Stimulated activated CD8-positive, alpha-beta memory T cell treated with anti-CD3 and anti-CD28 coated beads, Interleukin-7, amount 100 ng/mL, for 48 hours (primary cell): ENCODE measurements around the gene MYO9A.

Source experiments
- DNase-seq, 2 donors: peaks; one replicate each; pipeline ENCODE4 v3.0.0-alpha.2; 2020; ENCODE audit warnings: low read depth in 1 of 2; ENCODE audit errors: extremely low read depth in 1 of 2

Gene MYO9A

GRCh38 chr15:71970435-71970834 is 147.5 kb downstream of the MYO9A start:
- DNase-seq, result no peak

- no peak for DNase-seq
Observed at GRCh38 chr15:71962537-71962936, 155.4 kb downstream of the MYO9A start.

- no peak for DNase-seq
Observed at GRCh38 chr15:71957026-71957425, 160.9 kb downstream of the MYO9A start.

- no peak for DNase-seq
Observed at GRCh38 chr15:71951134-71951533, 166.8 kb downstream of the MYO9A start.

GRCh38 chr15:71945012-71945411 is 172.9 kb downstream of the MYO9A start:
- no peak for DNase-seq

GRCh38 chr15:71943806-71944205 is 174.1 kb downstream of the MYO9A start:
- no peak for DNase-seq

- DNase-seq, result no peak
Observed at GRCh38 chr15:71939981-71940588, 177.9 kb downstream of the MYO9A start.

GRCh38 chr15:71937650-71938311 is 180.2 kb downstream of the MYO9A start:
- DNase-seq, result no peak

- DNase-seq, result no peak
Observed at GRCh38 chr15:71934446-71934845, 183.5 kb downstream of the MYO9A start.

GRCh38 chr15:71932689-71933088 is 185.3 kb downstream of the MYO9A start:
- DNase-seq, result no peak

GRCh38 chr15:71931261-71931660 is 186.7 kb downstream of the MYO9A start:
- no peak for DNase-seq

GRCh38 chr15:71925145-71925544 is 192.8 kb downstream of the MYO9A start:
- DNase-seq, result no peak

GRCh38 chr15:71921191-71921590 is 196.8 kb downstream of the MYO9A start:
- DNase-seq, result no peak

- no peak for DNase-seq
Observed at GRCh38 chr15:71920573-71920972, 197.4 kb downstream of the MYO9A start.

- DNase-seq, result no peak
Observed at GRCh38 chr15:71916834-71917233, 201.1 kb downstream of the MYO9A start.

GRCh38 chr15:71914092-71914491 is 203.9 kb downstream of the MYO9A start:
- no peak for DNase-seq

GRCh38 chr15:71899674-71900073 is 218.3 kb downstream of the MYO9A start:
- no peak for DNase-seq

GRCh38 chr15:71893691-71894090 is 224.3 kb downstream of the MYO9A start:
- no peak for DNase-seq

- DNase-seq, result no peak
Observed at GRCh38 chr15:71892335-71892734, 225.6 kb downstream of the MYO9A start.

- no peak for DNase-seq
Observed at GRCh38 chr15:71891026-71891425, 226.9 kb downstream of the MYO9A start.

GRCh38 chr15:71889947-71890346 is 228.0 kb downstream of the MYO9A start:
- DNase-seq, result no peak

GRCh38 chr15:71889385-71889784 is 228.6 kb downstream of the MYO9A start:
- no peak for DNase-seq

- no peak for DNase-seq
Observed at GRCh38 chr15:71888797-71889196, 229.2 kb downstream of the MYO9A start.
